Measurements from ENCODE around the gene FIGNL2.

- TF ChIP-seq GATA2 (IDR thresholded peaks at IDR 0.05; ENCODE audit: low read depth, low read length) (no peak), GATA3 (IDR thresholded peaks at IDR 0.05; ENCODE audit: low read depth, low read length) (no peak)
Measured at GRCh38 chr12:51893786-51894185, 45.3 kb upstream of the FIGNL2 start.

All from SH-SY5Y (cell line).